DMS 273 treated with DMSO at 0.1 percent for 48 hours (cell line): Measurements from ENCODE around the gene AGTRAP.
A peak's percentile ranks its signal among the peaks of the same experiment; 100 is the strongest.

Experiments used
- DNase-seq: peaks from one replicate; lab custom pipeline; 2025; lab: John Stamatoyannopoulos, UW

AGTRAP gene

GRCh38 chr1:11736746-11737639, 1.1 kb downstream of the AGTRAP start:
- peak; percentile 49 for DNase-seq

GRCh38 chr1:11738096-11738495, 2.2 kb downstream of the AGTRAP start:
- DNase-seq = no peak

DNA sequence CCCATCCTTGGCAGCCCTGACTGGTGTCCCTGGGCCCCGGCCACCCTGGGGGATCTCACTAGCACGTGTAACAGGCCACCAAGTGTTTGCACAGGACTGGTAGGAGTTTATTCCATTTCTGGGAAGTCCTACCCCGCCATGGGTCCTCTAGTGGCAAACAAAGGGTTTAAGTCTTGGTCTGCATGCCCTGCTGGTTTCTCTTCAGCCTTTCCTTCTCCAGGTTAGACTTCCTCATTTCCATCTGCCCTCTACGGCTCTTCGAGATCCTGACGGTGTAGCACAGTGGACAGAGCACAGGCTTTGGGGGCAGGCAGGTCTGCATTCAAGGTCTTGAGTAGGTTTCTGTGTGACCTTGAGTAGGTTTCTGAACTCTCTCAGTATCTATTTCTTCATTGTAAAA, 2.8 kb downstream of the AGTRAP start:
- DNase-seq = no peak

DNA sequence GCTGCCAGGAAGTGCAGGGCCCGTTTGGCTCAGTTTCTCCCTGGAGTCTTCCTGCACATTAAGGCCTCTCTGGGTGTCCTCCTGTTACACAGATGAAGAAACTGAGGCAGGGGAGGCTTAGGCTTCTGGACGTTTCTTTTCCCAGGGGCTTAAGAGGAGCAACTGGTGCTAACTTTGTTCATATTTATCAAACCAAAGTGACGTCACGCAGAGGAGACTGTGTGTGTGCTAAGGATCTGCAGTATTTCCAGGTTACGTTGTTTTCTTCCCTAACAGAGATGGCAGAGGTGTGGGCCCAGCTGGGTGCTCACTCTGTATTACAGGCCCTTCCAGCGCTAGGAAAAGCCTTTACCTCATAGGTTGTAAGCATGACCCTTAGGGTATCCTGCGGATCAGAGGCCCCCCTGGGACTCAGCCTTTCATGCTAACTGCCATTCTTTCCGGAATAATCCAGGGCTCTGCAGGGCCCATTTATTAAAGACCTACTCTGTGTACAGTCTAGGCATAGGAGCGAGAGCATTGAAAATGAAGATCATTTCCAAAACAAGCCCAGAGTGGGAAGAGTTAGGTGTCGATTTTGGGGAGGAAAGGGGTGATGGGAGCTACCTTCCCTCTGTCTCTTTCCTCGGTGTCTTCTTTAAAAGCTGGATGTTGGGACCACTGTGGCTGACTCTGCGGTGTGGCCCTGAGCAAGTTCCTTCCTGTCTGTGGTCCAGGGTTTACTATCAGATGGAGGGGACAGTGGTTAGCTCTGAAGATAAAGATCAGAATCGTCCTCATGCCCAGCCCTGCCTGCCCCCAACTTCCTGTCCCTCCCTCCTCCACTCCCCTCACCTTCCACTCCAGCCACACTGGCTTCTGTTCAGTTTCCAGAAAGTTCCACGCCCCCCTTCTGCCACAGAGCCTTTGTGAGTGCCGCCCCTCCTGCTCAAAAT, 4.6 kb downstream of the AGTRAP start:
- DNase-seq = no peak

DNA sequence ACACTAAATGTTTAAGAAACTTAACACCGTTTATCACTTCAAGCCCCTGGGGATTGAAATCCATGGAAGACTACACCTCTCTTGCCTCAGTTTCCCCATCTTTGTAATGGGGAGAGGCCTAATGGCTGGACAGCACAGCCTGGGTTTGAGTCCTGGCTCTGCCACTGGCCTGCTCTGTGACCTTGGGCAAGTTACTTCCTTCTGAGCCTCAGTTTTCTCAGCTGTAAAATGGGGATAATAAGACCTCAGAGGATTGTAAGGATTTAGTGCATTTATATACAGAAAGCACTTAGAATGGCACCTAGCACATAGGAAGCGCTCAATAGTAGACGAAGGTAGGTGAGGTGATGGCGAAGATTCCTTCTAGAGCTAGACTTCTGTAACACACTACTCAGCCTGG, 5.5 kb downstream of the AGTRAP start:
- no peak for DNase-seq

DNA sequence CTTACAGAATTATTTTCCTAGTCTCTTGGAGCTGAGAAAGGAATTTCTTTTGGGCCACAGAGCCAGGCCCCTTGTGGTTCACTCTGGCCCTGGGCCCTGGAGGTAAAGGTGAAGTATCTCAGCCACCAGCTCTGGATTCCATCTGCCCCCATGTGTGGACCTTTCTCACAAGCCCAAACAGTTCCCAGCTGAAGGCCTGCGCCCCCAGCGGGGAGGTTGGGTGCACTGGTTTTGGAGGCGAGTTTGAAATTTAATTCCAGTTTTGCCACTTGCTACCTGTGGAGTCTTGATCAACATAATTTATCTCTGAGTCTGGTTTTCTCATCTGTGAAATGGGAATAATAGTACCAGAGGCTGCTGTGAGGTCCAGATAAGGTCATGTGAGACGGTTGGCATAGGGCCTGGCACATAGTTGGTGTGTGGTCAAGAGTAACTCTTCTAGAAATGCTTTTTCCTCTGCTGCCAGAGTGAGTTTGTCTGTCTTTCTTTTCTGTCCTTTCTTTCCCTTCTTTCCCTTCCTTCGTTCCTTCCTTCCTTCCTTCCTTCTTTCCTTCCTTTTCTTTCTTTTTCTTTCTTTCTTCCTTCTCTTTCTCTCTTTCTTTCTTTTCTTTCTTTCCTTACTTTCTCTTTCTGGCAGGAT, 6.1 kb downstream of the AGTRAP start:
- no peak for DNase-seq

- no peak for DNase-seq
Observed at GRCh38 chr1:11744287-11744686, 8.4 kb downstream of the AGTRAP start.

GRCh38 chr1:11746092-11746491, 10.2 kb downstream of the AGTRAP start:
- DNase-seq = no peak

GRCh38 chr1:11746795-11747487, 11.0 kb downstream of the AGTRAP start:
- DNase-seq = no peak

- DNase-seq = no peak
Observed at GRCh38 chr1:11748294-11749202, 12.6 kb downstream of the AGTRAP start.

- DNase-seq = no peak
Observed at GRCh38 chr1:11749203-11749689, 13.3 kb downstream of the AGTRAP start.

GRCh38 chr1:11749996-11750395, 14.1 kb downstream of the AGTRAP start:
- DNase-seq = no peak

DNA sequence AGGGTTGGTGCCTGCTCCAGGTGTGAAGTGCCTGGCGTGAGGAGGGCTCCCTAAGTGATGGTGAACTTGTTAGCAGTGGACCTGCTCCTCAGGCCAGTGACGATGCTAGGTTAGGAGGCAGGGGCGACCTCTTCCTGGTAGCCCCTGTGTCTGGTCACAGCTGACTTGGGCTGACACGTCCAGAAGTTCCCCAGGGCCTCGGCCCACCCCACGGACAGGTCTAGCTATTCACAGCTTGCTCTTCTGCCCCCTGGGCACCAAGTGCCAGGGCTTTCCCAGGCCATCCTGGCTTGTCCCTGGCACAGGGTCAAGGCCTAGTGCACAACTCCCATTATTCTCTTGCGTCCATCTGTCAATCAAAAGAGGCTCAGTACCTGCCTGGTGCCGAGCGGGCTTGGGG, 15.2 kb downstream of the AGTRAP start:
- no peak for DNase-seq

DNA sequence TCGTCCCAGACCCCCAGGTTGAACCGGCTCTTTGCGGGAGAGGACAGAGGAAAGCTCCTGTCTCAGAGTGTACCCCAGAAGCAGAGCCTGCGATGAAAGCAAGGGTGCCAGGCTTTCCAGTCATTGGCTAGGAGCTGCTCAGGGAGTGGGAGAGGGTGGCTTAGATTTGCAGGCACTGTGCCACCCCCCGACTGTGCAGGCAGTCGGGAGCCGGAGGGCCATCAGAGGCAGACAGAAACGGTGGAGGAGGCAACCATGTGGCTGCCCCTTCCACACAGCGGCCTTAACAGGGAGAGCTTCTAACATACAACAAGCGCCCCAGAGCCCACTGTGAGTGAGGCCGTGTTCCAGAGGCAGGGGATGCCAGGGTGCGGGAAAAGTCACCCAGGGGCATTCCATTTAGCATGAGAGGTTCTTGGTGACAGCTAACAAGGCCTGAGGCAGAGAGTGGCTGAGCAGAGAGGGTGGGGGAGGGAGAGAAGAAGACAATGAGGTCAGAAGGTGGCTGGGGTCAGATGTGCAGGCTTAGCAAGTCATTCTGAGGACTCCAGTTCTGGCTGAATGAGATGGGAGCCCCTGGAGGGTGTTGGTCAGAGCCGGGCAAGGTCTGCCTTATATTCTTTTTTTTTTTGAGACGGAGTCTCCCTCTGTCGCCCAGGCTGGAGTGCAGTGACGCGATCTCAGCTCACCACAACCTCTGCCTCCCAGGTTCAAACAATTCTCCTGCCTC, 16.6 kb downstream of the AGTRAP start:
- no peak for DNase-seq

DNA sequence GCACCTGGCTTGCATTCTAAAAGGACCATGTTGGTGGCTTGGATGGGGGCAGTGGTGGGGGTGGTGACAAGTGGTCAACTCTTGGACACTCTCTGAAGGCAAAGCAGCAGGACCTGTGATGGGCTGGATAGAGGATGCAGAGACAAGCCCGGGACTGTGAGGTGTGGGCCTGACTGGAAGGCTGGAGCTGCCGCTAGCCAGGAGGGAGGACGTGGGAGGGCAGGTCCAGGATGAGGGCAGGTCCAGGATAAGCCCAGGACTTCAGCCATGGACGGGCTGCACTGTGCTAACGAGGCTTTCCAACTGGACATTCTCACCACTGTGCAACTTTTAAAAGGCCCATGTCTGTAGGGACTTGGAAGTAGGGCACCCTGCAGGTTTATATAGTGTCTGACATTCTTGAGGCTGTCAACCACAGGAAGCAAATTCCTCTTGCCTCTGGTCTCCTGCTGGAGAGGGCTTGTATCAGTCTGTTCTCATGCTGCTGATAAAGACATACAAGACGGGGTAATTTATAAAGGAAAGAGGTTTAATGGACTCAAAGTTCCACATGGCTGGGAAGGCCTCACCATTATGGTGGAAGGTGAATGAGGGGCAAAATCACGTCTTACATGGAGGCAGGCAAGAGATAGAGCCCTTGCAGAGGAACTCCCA, 17.7 kb downstream of the AGTRAP start:
- no peak for DNase-seq

DNA sequence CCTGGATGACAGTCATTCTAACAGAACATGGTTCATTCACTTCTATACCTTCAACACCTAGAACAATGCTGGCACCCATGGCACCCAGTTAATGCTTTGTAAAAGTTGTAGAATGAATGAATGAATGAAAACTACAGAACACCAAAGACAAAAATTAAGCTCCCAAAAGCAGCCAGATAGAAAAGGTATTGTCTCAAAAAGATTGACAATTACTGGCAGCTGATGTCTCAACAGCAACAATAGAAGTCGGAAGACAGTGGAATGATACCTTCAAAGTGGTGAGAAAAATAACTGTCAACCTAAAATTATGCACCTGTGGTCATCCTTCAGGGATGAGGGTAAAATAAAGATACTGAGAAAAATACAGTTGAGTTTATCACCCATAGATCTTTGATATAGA, 21.1 kb downstream of the AGTRAP start:
- DNase-seq = no peak

DNA sequence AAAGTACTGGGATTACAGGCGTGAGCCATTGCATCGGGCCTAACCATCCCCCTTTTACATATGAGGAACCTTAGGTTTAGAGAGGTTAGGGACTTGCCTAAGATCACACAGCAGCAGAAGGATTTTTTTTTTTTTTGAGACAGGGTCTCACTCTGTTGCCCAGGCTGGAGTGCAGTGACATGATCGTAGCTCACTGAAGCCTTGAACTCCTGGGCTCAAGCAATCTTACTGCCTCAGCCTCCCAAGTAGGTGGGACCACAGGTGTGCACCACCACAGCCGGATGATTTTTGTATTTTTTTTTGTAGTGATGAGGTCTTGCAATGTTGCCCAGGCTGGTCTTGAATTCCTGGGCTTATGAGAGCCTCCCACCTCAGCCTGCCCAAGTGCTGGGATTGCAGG, 23.9 kb downstream of the AGTRAP start:
- no peak for DNase-seq

DNA sequence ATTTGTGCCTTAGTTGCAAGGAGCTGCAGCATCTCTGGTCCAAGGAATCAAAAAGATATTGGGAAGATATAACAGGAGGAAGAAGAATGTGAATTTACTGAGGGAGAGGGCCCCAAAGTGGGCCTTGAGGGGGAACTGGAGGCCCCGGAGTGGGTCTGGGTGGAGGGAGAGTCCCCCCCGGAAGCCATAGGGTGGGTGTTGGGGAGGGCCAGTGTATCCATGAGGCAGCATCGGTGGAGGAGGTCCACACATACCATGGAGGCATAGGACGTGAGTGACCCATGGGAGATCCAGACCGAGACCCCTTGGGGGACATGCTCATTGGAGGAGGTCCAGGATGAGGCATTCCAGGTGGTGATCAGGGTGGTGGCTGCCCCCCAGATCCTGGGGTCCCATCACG, 25.3 kb downstream of the AGTRAP start:
- no peak for DNase-seq

GRCh38 chr1:11761988-11762406, 26.1 kb downstream of the AGTRAP start, which contains the start of gene C1orf167:
TSS of gene C1orf167 (plus strand) at chr1:11762193. CDS start at chr1:11764401, 2,208 bp downstream.
- no peak for DNase-seq
